ENCODE measurements around the gene RBMS2. TPM values are rescaled to one million over a fixed set of nuclear protein-coding genes. Genes with fewer than 3 reads are reported as not detected.
A peak's percentile ranks its signal among the peaks of the same experiment; 100 is the strongest.

Gene RBMS2
- polyA plus RNA-seq, 2 of the 4 experiments (the other 2 are of a cell fraction): 13.3 to 46.4 TPM

DNA sequence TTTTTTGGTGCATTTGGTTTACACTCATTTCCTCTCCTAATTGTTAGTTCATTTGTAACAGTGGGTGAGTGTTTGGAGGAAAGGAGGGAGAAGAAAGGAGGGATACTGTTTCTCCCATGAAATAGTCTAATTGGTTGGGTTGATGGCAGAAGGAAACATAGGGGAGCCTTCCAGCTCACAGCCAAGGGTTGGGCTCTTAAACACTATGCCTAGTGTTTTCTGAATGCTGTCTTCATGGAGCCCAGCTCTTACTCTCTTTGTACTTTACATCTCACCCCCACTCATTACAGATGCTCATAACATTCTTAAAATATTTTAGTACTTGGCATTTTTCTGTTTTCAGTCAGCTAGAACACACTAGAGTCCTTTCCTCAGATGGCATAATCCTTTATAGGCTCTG lies 70.3 kb downstream of the RBMS2 start:
- POLR2A ChIA-PET: no interaction called here
- no peak for DNase-seq (ENCODE audit: low read depth in 1 of 2, low spot score in 1 of 2)
- no peak for TF ChIP-seq SREBF2 (IDR thresholded peaks at IDR 0.05)
- TF ChIP-seq TP53 (CRISPR knock-in tag; IDR thresholded peaks at IDR 0.05): no peak
- no peak for TF ChIP-seq CTCF (IDR thresholded peaks at IDR 0.05)
- TF ChIP-seq REST (IDR thresholded peaks at IDR 0.05): no peak
- H3K27ac ChIP-seq: no peak overlapping the region
- no peak for ATAC-seq
- H3K4me1 ChIP-seq: 0 out of 3 replicates have a peak, but pooled peaks cover 4% of the 10 kb centered on the region
- H3K9me3 ChIP-seq: no peaks in the 10 kb centered on the region
- no peak for FAIRE-seq
- CTCF ChIA-PET: interaction anchor here (1.0 to 21.2 kb wide), 8 partner anchors 10 to 95 kb away, joined by 3 to 282 read pairs (median 10); partner anchors contain the start of gene BAZ2A
- H3K4me2 ChIP-seq: no peak overlapping the region
- H3K4me3 ChIP-seq: no peak overlapping the region

GRCh38 chr12:56593909-56594621 lies 72.4 kb downstream of the RBMS2 start:
- no peak overlapping the region for H3K4me2 ChIP-seq
- H3K27ac ChIP-seq: no peak overlapping the region
- H3K9me3 ChIP-seq: no peaks in the 10 kb centered on the region
- ChIA-PET POLR2A (no interaction called here), CTCF (interaction anchor here (1.0 to 21.2 kb wide), 22 partner anchors 8 to 405 kb away, joined by 3 to 282 read pairs (median 4); partner anchors contain the start of gene SMARCC2)
- 0 out of 3 replicates have a peak, but pooled peaks cover 4% of the 10 kb centered on the region for H3K4me1 ChIP-seq
- no peak overlapping the region for H3K4me3 ChIP-seq
- FAIRE-seq (no peak), DNase-seq (ENCODE audit: low read depth in 1 of 2, low spot score in 1 of 2) (peak; percentile 75 to 78), ATAC-seq (peak; percentile 71 to 82)
- WGBS (ENCODE audit: missing lambda C conversion rate): 48% methylated on average over 8 of the region's 8 CpGs
- TF ChIP-seq HOXB5 (CRISPR knock-in tag; IDR thresholded peaks at IDR 0.05) (no peak), ZFP36 (IDR thresholded peaks at IDR 0.05; ENCODE audit: borderline replicate concordance, partially characterized antibody) (no peak), RCOR1 (IDR thresholded peaks at IDR 0.05; ENCODE audit: low read depth, low read length) (no peak), FOSL2 (IDR thresholded peaks at IDR 0.05) (no peak), FOSL2 (CRISPR knock-in tag; IDR thresholded peaks at IDR 0.05) (no peak), GATA3 (IDR thresholded peaks at IDR 0.05; ENCODE audit: borderline replicate concordance) (no peak), SMC3 (IDR thresholded peaks at IDR 0.05) (peak; percentile 70), HMGXB4 (CRISPR knock-in tag; IDR thresholded peaks at IDR 0.05; ENCODE audit: borderline replicate concordance) (no peak), CTCF (IDR thresholded peaks at IDR 0.05) (peak; percentile 79), JUN (IDR thresholded peaks at IDR 0.05) (0 out of 5 replicates have a peak, but pooled peaks of 1 of the 2 experiments have one; percentile 40), CBX2 (IDR thresholded peaks at IDR 0.05; ENCODE audit: borderline replicate concordance, low read depth) (no peak), CEBPB (IDR thresholded peaks at IDR 0.05) (no peak), HOXB13 (CRISPR knock-in tag; IDR thresholded peaks at IDR 0.05; ENCODE audit: low read depth) (no peak), KDM5A (IDR thresholded peaks at IDR 0.05) (no peak), RNF2 (IDR thresholded peaks at IDR 0.05; ENCODE audit: borderline replicate concordance, low read depth) (no peak), EP300 (IDR thresholded peaks at IDR 0.05) (no peak), ESRRA (IDR thresholded peaks at IDR 0.05; ENCODE audit: borderline replicate concordance, low read length) (no peak), TFCP2L1 (CRISPR knock-in tag; IDR thresholded peaks at IDR 0.05) (no peak), CBX8 (IDR thresholded peaks at IDR 0.05) (no peak), PHF8 (IDR thresholded peaks at IDR 0.05; ENCODE audit: borderline replicate concordance, low read depth) (no peak), HDAC2 (IDR thresholded peaks at IDR 0.05) (no peak)
- TF ChIP-seq, protein P1, sequence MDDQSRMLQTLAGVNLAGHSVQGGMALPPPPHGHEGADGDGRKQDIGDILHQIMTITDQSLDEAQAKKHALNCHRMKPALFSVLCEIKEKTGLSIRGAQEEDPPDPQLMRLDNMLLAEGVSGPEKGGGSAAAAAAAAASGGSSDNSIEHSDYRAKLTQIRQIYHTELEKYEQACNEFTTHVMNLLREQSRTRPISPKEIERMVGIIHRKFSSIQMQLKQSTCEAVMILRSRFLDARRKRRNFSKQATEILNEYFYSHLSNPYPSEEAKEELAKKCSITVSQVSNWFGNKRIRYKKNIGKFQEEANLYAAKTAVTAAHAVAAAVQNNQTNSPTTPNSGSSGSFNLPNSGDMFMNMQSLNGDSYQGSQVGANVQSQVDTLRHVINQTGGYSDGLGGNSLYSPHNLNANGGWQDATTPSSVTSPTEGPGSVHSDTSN (IDR thresholded peaks at IDR 0.05): no peak
- TF ChIP-seq, protein P2, sequence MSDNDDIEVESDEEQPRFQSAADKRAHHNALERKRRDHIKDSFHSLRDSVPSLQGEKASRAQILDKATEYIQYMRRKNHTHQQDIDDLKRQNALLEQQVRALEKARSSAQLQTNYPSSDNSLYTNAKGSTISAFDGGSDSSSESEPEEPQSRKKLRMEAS (IDR thresholded peaks at IDR 0.05): no peak

All from A549 (cell line).